Islet precursor cell (in vitro differentiated cells): ENCODE results near the gene QSOX1.

Experiments
- DNase-seq: peaks from one replicate; pipeline ENCODE4 v3.0.0-alpha.2; 2018

Gene QSOX1

DNA sequence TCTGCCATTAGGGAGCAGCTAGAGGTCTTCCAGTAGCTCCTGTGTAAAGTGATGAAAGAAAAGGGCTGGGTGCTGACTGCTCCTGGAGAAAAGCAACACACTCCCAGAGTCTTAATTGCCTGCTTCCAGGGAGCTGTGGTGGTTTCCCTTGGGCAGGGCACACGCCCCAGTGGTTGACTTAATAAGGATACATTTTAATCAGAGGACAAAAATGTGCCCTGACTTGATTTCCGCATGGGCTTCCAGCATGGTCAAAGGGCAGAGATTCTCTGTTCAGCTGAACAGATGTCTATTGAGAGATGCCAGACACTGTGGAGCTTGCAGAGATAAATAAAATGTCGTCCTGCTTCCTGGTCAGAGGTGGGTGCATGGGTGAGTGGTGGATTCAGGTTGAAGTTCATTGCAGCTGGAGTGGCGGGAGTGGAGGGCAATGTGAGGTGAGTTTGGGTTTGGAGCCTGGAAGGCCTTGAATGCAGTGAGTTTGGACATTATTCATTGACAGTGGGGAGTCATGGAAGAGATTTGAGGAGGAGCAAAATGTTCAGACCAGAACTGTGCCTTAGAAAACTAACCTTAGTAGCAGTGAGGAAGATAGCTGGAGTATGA is 16.0 kb downstream of the QSOX1 start:
- DNase-seq: peak; percentile 23

GRCh38 chr1:180171691-180172090 is 17.0 kb downstream of the QSOX1 start:
- DNase-seq: no peak

GRCh38 chr1:180173451-180173850 is 18.8 kb downstream of the QSOX1 start:
- no peak for DNase-seq

DNA sequence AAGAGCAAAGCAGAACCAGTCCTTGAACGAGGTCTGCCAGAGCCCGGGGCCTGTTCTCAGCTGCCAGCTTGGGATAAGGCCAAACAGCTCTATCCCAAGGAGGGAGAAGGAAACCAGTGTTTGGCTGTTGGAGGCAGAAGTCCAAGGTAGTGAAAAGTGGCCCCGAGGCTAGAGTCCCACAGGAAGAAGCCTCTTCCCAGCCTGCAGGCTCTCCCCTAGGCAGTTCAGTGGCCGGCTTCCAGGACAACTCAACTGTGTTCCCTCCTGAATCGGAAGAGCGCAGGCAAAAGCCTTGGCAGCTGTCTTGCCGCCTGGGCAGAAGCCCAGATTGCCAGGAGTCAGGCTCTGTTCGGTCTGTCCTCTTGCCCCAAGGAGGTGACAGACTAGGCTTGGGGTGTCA is 19.3 kb downstream of the QSOX1 start:
- DNase-seq: no peak

- no peak for DNase-seq
Measured at GRCh38 chr1:180175291-180175690, 20.6 kb downstream of the QSOX1 start.

- DNase-seq: no peak
Measured at GRCh38 chr1:180175806-180176205, 21.1 kb downstream of the QSOX1 start.

DNA sequence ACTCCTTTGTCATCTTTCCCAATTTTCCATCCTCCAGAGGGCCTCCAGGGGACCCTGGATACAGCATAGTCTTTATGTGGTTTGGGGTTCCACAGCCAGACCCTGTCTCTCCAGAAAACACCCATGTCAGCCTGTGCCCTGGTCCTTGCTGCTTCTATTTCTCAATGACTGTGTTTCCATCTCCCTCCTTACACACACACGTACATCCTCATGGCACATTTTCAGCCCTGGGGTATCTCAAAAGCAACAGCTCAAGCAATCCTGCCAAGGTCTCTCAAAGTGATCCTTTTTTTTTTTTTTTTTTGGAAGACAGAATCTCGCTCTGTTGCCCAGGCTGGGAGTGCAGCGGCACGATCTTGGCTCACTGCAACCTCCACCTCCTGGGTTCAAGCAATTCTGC is 22.3 kb downstream of the QSOX1 start:
- no peak for DNase-seq

DNA sequence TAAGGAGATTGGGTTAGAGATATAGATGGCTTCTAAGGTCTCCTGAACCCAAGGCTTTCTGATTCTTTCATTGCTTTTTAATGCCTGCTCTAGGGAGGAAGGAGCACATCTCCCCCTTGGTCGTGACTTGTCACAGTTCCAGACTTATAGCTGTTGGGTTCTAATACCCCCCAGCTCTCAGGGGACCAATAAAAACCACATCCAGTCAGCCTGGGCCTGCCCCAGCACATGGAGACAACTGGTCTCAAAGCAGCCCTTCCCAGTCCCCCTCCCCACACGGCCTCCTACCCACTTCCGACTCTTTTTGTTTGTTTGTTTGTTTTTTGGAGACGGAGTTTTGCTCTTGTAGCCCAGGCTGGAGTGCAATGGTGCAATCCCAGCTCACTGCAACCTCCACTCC is 23.3 kb downstream of the QSOX1 start:
- no peak for DNase-seq

- DNase-seq: peak; percentile 71
Measured at GRCh38 chr1:180178511-180179161, 24.0 kb downstream of the QSOX1 start.

GRCh38 chr1:180179162-180179957 is 24.7 kb downstream of the QSOX1 start:
- no peak for DNase-seq

DNA sequence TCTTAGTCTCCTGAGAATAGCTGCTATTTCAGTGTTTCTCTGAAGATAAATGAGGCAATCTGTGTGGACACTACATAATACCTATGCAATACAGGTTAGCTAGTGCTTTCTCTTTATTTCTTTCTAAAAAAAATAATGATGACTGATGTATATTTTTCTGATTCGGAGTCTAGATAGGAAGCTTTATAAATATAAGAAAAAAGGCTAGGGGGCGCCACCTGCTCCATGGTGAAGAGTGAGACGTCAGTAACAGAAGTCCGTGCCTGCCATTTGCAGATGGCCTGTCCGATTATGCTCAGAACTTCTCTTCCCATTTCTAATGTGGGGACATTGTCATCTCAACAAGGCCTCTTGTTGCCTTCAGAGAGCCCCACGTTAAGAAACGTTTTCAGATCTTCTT is 26.4 kb downstream of the QSOX1 start:
- DNase-seq: no peak

DNA sequence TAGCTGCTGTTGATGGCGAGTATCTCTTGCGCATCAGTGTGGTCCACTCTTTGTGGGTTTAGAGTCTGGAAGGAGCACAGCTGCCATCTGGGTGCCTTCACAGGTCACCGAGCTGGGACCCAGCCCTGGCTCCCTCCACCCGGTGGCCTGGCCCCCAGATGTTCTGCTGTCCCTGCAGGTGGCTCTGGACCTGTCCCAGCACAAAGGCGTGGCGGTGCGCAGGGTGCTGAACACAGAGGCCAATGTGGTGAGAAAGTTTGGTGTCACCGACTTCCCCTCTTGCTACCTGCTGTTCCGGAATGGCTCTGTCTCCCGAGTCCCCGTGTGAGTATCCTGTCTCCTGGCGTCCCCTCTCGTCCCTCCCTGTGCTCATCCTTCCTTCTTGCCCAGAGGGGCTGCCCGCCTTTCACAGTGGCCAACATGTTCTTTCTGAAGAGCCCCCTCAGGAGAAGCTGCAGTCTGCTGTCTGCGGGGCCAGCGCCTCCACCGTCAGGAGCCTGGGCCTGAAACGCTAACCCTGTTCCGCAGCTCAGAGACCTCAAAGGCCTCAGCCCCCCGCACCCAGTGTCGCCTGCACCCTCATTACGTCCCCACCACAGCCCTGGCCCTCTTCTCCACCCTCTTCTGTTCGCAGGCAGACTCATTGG is 27.4 kb downstream of the QSOX1 start:
- DNase-seq: no peak

GRCh38 chr1:180182643-180183311 is 28.1 kb downstream of the QSOX1 start:
- DNase-seq: no peak

DNA sequence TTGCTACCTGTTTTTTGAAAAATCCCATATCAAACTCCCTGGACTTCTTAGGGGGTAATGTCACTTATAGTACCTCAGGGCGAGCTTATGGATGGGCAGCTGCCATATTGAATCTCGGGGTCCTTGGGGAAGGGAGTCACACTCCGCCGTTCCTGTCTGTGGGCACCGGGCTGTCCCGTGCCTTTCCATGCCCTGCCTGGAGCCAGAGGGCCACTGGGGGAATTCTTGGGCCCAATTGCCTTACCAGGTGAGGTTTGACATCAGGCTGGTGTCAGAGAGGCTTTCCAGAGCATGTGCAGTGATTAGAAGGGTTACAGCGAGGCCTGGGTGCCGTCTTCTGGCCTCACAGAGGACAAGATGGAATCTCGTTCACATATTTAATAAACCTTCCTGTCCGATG is 28.8 kb downstream of the QSOX1 start:
- no peak for DNase-seq

GRCh38 chr1:180184041-180184440 is 29.4 kb downstream of the QSOX1 start:
- DNase-seq: no peak

GRCh38 chr1:180185281-180185680 is 30.6 kb downstream of the QSOX1 start:
- DNase-seq: no peak

DNA sequence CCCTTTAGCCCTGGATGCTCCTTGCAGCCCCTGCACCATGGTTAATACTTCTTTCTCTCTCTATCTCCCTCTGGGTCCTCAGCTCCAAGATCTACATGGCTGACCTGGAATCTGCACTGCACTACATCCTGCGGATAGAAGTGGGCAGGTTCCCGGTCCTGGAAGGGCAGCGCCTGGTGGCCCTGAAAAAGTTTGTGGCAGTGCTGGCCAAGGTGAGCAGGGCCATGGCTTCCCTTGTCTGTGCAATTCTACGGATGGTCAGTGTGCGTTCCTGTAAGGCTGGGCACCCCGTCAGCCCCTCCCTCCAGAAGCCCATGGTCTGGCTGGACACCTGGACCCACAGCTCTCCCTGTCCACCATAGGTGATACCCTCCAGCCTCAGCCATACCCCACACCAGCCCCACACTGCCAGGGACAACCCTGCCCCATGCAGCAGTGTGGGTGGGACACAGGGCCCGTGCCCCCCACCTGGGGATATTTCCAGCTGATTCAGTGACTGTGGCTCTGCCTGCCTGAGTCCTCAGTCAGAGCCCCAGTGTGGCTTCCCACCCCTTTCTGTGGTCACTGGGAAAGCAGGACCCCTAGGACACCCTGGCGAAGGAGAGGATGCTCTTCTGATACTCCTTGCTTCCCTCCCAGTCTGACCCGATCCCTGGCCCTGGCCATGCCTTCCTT is 31.4 kb downstream of the QSOX1 start:
- DNase-seq: no peak

GRCh38 chr1:180186831-180187230 is 32.2 kb downstream of the QSOX1 start:
- DNase-seq: no peak

- DNase-seq: no peak
Measured at GRCh38 chr1:180187626-180188025, 33.0 kb downstream of the QSOX1 start.

- DNase-seq: peak; percentile 88
Measured at GRCh38 chr1:180188091-180188506, 33.4 kb downstream of the QSOX1 start.

DNA sequence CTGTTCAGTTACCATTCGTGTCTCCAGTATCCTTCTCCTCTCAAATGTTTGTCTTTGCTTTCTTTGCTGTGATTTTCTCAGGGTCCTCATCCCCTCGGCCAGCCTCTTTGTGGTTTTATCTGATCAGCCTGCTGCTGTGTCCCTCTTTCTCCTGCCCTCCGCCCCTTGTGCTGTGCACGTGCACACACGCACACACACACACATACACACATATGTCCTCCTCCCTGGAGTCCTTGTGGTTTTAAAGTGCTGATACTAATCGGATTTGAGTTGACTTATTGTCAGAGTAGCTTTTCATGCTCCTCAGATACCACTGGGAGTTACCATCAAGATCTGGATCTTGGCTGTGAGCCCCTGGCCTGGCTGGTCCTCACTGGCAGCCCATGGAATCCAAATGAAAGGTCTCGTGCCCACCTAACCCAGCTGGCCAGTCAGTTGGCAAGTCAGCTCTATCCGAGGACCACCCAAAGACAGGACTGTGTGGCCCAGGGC is 34.1 kb downstream of the QSOX1 start:
- no peak for DNase-seq

GRCh38 chr1:180190091-180190490 is 35.4 kb downstream of the QSOX1 start:
- DNase-seq: no peak
